Amygdala (tissue), 56 donors: ENCODE measurements around the gene SNAPC2.
"Not testable (repeated sequence)": the region's sequence is repeated elsewhere in the genome, so short reads cannot be mapped to it uniquely, and the experiment has no call there.

Experiments
- DNase-seq, 56 donors: peaks; one replicate each; lab custom pipeline; 2025; lab: John Stamatoyannopoulos, UW

SNAPC2 gene

DNA sequence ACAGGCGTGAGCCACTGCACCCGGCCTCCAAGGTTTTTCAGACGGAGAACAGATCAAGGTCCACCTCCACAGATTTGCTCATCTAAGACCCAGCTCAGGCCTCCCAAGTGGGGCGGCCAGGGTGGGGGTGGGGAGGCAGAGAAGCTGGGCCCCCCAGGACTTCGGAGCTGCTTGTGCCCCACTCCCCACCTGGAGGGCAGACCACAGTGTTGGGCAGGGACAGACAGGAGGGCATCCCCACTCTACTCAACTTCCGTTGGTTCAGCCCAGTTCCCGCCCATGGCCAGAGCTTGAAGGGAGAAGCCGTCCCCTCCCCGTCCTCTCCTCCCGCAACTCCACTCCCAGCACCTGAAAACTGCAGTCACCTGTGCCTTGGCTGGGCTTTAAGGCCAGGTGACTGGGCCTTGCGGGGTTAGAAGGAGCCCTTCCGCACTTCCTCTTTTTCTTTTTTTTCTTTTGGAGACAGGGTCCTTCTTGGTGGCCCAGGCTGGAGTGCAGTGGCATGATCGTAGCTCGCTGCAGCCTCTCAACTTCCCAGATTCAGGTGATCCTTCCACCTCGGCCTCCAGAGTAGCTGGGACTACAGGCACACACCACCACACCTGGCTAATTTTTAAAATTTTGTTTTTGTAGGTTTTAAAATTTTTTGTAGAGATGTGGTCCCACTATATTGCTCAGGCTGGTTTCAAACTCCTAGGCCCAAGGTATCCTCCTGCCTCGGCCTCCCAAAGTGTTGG is 32.6 kb upstream of the SNAPC2 start:
- DNase-seq = no peak

DNA sequence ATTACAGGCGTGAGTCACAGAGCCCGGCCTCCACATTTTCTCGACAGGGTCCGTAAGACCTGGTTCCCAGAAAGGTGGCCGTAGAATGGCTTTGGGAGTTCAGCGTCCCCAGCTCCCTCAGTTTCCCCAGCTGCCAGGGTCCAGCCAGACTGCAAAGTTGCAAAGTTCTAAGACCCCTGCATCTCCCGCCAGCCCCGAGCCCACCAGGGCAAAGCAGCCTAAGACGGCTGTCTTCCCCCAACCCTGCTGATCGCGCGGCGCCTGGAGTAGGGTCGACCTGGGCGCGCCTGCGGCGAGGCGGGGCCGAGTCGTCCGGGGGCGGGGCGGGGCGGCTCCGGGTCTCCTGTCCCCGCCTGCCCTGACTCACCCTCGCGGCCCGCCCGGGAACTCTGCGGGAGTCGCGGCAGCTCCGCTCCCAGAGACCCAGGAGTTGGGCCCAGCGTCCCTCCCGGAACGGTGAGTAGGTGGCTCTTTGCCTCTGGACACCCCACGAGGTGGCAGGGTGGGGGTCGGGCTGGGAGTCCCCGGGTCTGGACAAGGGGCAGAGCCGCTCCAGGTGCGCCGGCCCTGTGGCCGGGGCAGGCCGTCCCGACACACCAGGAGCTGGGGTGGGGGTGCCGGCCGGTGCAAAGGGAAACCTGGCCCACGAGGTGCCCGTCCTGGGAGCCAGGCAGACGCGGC is 31.9 kb upstream of the SNAPC2 start, which contains the start of gene LRRC8E:
Gene LRRC8E, plus strand, starts transcription at position 366 of the 681 bp plus-strand sequence. CDS start 7,094 bp downstream, outside the sequence.
- no peak for DNase-seq

GRCh38 chr19:7888826-7889217 is 31.3 kb upstream of the SNAPC2 start:
- DNase-seq = no peak

DNA sequence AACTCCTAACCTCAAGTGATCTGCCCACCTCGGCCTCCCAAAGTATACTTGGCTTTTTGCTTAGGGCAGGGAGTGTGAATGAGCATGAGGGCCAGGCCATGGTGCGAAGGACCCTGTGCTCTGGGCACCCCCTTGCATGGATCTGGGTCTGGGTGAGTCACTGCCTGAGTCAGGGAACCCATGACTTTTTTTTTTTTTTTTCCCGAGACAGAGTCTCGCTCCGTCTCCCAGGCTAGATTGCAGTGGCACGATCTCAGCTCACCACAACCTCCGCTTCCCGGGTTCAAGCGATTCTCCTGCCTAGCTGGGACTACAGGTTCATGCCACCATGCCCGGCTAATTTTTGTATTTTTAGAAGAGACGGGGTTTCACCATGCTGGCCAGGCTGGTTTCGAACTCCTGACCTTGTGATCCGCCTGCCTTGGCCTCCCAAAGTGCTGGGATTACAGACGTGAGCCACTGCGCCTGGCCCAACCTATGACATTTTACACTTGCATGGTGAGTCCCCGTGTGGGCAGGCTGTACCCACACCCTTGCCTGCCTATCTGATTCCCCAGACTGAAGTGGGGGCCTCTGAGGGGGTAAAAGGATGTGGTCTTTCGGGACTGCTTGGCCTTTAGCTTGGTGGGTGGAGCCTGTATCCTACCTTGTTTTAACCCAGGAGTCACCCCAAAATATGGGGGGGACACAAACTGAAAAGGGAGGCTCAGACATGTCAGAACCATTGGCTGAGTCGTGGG is 26.6 kb upstream of the SNAPC2 start:
- DNase-seq = not testable (repeated sequence)

DNA sequence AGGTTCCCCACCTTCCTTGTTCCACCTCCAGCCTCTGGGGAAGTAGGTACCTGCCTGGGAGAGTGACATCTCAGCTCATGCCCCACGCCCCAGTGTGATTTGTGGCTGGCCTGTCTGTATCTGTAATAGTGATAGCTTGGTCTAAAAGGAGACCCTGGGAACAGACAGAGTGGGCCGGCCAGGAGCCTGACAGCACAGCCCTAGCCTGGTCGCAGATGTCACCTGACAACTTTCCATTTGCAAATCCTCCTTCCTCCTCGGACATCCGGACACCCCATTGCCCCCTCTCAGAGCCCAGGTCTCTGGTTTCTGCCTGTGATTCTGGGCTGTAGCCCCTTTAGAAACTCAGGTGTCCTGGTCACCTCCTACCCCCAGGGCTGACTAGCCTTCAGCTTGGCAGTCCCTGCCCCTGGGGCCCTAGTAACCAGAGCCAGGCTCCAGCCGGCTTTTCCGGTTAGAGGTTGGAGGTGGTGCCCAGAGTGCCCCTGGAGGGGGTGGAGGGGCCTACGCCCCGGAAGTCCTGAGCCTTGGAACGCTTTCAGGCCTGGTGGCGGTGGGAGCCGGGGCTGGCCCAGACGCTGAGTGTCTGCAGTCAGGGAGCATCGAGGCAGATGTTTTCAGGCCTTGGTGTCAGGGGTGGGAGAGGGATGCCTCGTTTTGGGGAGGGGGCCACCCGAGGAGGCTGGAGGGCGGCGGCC is 25.4 kb upstream of the SNAPC2 start:
- DNase-seq = no peak

DNA sequence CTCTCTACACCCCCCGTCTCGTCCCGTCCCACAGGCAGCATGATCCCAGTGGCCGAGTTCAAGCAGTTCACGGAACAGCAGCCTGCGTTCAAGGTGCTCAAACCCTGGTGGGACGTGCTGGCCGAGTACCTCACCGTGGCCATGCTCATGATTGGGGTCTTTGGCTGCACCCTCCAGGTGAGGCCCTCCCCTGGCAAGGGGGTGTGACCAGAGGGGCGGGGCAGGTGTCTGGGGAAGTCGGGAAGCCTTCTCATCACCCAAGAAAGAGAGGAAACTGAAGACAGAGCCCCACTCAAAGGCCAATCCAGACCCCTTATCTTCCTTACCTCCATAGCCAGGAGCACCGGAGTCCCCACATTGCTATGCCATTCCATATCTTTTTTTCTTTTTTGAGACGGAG is 24.6 kb upstream of the SNAPC2 start:
- no peak for DNase-seq

DNA sequence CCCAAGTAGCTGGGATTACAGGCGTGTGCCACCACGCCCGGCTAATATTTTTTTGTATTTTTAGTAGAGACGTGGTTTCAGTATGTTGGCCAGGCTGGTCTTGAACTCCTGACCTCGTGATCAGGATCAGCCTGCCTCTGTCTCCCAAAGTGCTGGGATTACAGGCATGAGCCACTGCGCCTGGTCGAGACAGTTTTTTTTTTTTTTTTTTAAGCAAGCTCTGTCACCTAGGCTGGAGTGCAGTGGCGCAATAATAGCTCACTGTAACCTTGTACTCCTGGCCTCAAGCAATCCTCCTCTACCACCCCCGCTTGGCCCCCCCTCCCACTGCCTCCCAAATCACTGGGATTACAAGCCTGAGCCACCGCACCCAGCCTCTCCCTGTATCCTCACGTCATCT is 22.8 kb upstream of the SNAPC2 start:
- no peak for DNase-seq

DNA sequence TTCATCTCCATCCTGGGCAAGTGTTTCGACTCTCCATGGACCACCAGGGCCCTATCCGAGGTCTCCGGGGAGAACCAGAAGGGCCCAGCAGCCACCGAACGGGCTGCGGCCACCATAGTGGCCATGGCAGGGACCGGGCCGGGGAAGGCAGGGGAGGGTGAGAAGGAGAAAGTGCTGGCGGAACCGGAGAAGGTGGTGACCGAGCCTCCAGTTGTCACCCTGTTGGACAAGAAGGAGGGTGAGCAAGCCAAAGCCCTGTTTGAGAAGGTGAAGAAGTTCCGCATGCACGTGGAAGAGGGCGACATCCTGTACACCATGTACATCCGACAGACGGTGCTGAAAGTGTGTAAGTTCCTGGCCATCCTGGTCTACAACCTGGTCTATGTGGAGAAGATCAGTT is 21.2 kb upstream of the SNAPC2 start:
- no peak for DNase-seq

DNA sequence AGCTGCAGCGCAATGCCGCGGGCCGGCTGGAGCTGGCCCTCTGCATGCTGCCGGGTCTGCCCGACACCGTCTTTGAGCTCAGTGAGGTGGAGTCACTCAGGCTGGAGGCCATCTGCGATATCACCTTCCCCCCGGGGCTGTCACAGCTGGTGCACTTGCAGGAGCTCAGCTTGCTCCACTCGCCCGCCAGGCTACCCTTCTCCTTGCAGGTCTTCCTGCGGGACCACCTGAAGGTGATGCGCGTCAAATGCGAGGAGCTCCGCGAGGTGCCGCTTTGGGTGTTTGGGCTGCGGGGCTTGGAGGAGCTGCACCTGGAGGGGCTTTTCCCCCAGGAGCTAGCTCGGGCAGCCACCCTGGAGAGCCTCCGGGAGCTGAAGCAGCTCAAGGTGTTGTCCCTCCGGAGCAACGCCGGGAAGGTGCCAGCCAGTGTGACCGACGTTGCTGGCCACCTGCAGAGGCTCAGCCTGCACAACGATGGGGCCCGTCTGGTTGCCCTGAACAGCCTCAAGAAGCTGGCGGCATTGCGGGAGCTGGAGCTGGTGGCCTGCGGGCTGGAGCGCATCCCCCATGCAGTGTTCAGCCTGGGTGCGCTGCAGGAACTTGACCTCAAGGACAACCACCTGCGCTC is 20.3 kb upstream of the SNAPC2 start:
- no peak for DNase-seq

GRCh38 chr19:7900401-7900870 is 19.7 kb upstream of the SNAPC2 start:
- no peak for DNase-seq

DNA sequence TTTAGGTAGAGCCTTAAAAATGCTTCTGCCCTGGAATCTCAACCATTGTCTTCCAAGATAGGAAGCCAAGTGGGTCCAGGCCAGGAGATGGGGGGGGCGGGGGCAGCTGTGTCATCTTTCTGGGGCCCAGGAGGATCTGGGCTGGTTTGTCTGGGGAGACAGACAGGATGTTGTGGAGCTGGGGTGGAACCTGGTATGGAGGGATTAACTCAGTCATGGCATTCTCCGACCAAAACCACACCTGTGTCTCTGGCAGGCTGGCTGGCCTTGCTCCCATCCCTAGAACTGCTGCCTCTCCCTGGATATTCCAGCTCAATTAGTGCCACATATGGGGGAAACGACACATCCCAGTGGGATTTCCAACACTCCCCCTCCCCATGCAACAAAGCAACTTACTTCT is 19.2 kb upstream of the SNAPC2 start:
- DNase-seq = no peak

DNA sequence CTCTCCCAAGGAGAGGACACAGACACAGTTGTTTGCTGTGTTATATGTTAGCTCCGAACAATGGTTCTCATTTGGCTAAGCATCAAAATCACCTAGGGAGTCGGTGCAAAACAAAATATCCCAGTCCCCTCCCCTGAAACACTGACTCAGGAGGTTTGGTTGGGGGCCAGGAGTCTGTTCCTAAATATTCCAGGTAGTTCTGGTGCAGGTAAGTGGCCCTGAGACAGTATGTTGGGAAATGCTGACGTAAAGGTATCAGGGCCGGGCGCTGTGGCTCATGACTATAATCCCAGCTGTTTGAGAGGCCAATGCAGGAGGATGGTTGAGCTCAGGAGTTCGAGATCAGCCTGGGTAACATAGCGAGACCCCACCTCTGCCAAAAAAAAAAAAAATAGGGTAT is 18.8 kb upstream of the SNAPC2 start:
- no peak for DNase-seq

DNA sequence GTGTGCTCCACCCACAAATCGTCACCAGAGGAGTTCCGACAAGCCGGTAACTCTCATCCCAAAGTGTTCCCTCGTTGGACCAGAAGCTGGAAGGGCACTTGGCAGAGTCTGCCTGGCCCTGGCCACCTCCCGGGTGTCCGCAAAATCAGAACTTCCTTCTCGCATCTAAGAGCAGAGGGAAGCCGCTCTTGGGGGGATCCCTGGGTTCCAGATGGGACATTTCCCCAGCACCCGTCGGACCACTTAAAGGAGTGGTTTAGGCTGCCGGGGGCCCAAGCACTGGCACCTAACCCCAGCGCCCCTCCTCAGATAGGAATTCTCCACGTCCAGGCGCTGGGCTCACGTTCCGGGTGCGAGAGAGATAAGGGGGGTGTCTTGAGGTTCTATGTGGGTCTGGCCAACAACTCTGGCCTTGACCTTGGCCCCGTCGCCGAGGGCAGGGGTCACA is 17.3 kb upstream of the SNAPC2 start:
- DNase-seq = peak in 2 of 56 donors; percentile 45 to 59

DNA sequence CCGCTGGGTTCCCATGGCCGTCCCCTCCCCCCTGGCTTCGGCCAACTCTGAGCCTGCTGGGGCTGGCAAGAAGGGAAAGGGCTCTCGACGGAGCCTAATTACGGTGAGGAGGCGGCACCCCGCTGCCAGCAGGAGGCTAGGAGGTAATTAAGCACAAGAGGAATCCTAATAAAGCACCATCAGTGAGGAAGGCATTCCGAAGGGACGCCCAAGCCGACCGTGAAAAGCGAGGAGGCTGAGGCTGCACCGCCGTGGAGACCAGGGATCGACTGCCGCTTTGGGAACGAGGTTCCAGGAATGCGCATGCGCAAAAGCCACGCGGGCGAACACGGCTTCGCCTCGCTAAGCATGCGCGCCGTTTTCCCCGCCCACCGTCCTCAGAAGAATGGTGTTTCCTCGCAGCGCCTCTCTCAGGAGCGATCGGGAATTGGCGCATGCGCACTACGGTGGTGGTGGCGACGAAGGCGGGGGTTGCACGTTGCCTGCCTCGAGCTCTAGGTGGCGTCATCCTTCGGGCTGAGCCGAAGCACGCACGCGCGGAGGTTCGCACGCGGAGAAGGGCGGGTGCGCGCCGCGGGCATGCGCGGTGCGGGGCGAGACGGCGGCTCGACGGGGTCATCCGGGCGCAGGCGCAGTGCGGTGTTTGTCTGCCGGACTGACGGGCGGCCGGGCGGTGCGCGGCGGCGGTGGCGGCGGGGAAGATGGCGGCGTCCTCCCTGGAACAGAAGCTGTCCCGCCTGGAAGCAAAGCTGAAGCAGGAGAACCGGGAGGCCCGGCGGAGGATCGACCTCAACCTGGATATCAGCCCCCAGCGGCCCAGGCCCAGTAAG is 16.7 kb upstream of the SNAPC2 start, which contains the start of gene MAP2K7:
Gene MAP2K7, plus strand, starts transcription at position 634 of the 830 bp plus-strand sequence. Its CDS starts 68 bp downstream, at position 702.
- DNase-seq = peak; percentile 87 to 100 (median 99)

- DNase-seq = peak in 5 of 56 donors; percentile 47 to 67 (median 49)
Observed at GRCh38 chr19:7904074-7905020, 15.8 kb upstream of the SNAPC2 start.

- no peak for DNase-seq
Observed at GRCh38 chr19:7905268-7905667, 14.9 kb upstream of the SNAPC2 start.

DNA sequence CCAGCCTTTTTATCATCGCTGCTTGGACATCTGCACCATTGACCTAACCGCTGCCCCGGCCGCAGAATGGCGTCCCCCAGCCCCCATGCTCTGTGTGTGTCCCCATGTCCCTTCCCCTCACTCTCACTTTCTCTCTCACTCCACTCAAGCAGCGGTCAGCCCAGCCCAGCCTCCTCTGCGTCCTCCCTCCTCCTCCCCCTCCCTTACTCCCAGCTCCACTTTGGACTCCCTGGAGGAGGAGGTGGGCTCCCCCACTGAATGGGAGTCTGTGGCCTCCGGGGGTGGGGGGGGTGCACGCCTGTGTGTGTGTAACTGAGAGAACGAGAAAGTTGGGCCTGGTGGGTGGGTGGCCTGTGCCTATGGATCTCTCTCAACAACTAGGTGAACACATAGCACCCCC is 14.3 kb upstream of the SNAPC2 start:
- DNase-seq = no peak

GRCh38 chr19:7907122-7907521 is 13.0 kb upstream of the SNAPC2 start:
- no peak for DNase-seq
